NB4 (cell line): ENCODE data around the gene APOL4.
A peak's percentile ranks its signal among the peaks of the same experiment; 100 is the strongest.
"Not testable (repeated sequence)": the region's sequence is repeated elsewhere in the genome, so short reads cannot be mapped to it uniquely, and the experiment has no call there.

Experiments used
- DNase-seq: peaks from one replicate; pipeline ENCODE4 v3.0.0; 2010; ENCODE audit warnings: low read depth
- H3K4me3 ChIP-seq: one replicate; pipeline ENCODE4 v1.5.1; 2011; ENCODE audit warnings: mild to moderate bottlenecking, low read depth, low read length, moderate library complexity
- MYC ChIP-seq: IDR thresholded peaks from 2 replicates; pipeline ENCODE4 v1.6.1; 2011; ENCODE audit warnings: low read depth, low read length
- POLR2A ChIP-seq: IDR thresholded peaks from 2 replicates; pipeline ENCODE4 v1.6.1; 2011; ENCODE audit warnings: mild to moderate bottlenecking; ENCODE audit not compliant: insufficient read length; ENCODE audit errors: extremely low read depth
- TF ChIP-seq, protein P1 (sequence below): IDR thresholded peaks from one replicate; pipeline ENCODE4 v1.5.1; 2012; ENCODE audit warnings: low read depth, low read length
- TF ChIP-seq, protein P2 (sequence below): IDR thresholded peaks from 2 replicates; pipeline ENCODE4 v1.6.1; 2011; ENCODE audit warnings: low read depth, low read length

APOL4 gene

DNA sequence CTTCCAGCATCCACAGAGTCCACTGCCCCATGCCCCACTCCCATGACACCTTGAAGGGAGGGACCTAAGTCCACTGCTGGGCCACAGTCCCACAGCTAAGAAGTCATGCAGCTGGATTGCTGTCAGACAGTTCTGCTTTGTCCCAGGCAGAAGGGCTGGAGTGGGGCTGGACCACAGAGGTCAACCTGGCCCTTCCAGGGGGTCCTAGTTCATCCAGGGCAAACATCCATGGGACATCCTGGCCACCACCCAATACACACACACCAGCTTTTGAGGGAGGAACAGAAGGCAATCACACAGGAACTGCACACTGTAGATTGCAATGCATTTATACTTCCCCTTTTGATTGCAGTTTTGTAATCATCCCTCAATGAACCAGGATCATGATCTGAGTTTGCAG, 11.3 kb upstream of the APOL4 start:
- no peak overlapping the region for H3K4me3 ChIP-seq
- peak; percentile 61 for DNase-seq
- TF ChIP-seq MYC (no peak), POLR2A (no peak)
- TF ChIP-seq, protein P1, sequence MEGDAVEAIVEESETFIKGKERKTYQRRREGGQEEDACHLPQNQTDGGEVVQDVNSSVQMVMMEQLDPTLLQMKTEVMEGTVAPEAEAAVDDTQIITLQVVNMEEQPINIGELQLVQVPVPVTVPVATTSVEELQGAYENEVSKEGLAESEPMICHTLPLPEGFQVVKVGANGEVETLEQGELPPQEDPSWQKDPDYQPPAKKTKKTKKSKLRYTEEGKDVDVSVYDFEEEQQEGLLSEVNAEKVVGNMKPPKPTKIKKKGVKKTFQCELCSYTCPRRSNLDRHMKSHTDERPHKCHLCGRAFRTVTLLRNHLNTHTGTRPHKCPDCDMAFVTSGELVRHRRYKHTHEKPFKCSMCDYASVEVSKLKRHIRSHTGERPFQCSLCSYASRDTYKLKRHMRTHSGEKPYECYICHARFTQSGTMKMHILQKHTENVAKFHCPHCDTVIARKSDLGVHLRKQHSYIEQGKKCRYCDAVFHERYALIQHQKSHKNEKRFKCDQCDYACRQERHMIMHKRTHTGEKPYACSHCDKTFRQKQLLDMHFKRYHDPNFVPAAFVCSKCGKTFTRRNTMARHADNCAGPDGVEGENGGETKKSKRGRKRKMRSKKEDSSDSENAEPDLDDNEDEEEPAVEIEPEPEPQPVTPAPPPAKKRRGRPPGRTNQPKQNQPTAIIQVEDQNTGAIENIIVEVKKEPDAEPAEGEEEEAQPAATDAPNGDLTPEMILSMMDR, result no peak
- TF ChIP-seq, protein P2, sequence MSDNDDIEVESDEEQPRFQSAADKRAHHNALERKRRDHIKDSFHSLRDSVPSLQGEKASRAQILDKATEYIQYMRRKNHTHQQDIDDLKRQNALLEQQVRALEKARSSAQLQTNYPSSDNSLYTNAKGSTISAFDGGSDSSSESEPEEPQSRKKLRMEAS, result no peak

DNA sequence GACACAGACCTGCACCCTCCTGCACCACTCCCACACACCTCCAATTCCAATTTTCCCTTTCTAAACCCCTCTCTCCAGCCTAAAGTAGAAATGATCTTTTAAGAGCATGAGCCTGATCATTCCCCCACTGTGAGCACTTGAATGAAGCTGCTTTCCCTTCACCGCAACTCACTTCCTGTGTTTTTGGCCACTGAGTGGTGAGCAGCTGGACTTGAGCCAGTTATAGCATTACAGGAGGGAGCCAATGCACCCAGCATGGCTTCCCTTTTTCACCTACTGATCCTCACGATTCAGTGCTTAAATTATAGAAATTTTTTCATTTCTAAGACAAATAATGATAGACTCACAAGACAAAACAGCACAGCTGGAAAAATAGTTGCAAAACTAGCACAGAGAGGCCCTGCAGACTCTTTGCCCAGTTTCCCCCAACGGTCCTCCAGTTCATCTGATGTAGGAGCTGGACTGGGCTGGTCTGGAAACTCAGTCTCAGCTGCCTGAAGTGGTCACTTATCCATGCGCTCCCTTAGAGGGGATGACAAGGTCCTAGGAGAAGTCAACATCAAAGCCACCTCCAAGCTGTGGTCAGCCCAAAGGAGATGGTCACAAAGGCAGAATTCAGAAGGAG, 9.7 kb upstream of the APOL4 start:
- DNase-seq, result peak; percentile 86
- no peak overlapping the region for H3K4me3 ChIP-seq
- TF ChIP-seq MYC, result 0 out of 2 replicates have a peak, but pooled peaks have one; percentile 26
- TF ChIP-seq, protein P1, result no peak
- no peak for TF ChIP-seq POLR2A
- TF ChIP-seq, protein P2, result no peak

DNA sequence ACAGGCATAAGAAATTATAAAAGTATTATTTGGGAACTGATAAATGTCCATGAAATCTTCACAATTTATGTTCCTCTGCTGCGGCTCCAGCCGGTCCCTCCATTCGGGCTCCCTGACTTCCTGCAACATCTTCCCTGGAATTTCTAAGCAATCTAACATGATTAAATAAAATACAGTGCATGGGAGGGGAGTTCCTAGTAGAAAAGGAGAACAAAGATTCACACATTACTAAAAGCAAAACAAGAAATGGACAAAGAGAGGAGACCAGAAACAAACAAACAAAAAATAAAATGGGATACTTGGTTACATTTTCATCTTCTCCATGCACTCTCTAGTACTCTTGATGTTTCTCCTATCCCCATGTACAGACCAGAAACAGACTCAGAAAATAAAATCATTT, 8.6 kb upstream of the APOL4 start:
- no peak for DNase-seq
- H3K4me3 ChIP-seq, result no peak overlapping the region
- TF ChIP-seq, protein P1, result no peak
- TF ChIP-seq MYC, result no peak
- TF ChIP-seq, protein P2, result no peak
- TF ChIP-seq POLR2A, result no peak

DNA sequence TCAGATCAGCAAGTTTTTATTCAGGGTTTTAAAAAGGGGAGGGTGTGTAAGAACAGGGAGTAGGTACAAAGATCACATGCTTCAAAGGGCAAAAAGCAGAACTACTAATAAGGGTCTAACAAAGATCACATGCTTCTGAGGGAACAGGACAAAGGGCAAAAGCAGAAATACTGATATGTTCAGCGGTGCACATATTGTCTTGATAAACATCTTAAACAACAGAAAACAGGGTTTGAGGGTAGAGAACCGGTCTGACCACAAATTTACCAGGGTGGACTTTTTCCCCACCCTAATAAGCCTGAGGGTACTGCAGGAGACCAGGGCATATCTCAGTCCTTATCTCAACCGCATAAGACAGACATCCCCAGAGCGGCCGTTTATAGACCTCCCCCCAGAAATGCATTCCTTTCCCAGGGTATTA, 7.9 kb upstream of the APOL4 start:
- DNase-seq, H3K4me3 ChIP-seq: not testable (repeated sequence)

DNA sequence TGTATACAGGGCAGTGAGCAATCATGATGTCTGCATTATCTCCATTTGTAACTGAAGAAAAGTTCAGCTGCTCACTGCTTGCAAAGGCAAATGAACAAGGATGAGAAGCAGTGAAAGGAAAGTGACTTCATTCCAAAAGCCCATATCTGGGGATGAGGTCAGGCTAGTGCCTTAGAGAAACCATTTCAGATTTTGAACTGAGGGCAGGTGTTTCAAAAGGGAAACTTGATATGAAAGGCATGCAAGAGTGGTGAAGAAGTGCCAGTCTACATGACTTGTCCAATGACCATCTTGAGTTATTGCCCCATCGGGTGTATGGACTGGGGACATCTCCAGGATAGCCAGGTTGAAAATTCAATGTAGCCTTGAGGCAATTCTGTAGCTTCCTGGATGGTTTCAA, 7.3 kb upstream of the APOL4 start:
- DNase-seq, result no peak
- no peak for TF ChIP-seq MYC
- no peak for TF ChIP-seq POLR2A
- TF ChIP-seq, protein P2, result no peak
- TF ChIP-seq, protein P1, result no peak
- no peak overlapping the region for H3K4me3 ChIP-seq

DNA sequence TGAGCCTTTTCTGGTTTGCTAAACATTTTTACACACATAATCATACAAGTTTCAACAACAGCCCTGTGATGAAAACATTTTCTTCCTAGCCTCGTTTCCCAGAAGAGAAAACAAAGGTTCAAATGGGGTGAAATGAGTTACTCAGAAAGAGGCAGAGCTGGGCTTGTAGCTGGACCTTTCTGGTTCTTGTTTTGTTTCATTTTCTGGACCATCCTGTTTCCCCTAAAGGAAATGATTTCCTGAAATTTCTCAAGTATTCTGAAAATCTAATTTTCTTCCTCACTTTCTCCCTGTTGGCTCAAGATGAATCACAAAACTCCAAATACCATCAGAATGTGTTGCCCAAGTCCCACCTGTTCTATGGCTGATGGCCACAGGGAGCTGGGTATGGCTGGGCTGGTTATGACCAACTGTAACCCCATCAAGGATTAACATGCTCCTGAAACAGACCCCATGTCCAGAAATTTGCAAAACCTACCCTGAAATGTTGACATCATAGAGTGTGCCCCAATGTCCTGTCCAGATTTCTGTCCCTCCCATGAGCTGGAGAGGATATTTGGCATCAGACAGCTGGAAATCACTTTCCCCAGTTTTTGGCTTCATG, 6.7 kb upstream of the APOL4 start:
- no peak for DNase-seq
- no peak overlapping the region for H3K4me3 ChIP-seq
- TF ChIP-seq, protein P2, result no peak
- TF ChIP-seq, protein P1, result no peak
- TF ChIP-seq MYC (no peak), POLR2A (no peak)
